Type B pancreatic cell (in vitro differentiated cells): ENCODE measurements around the gene TEP1. TPM values are rescaled to one million over a fixed set of nuclear protein-coding genes. Genes with fewer than 3 reads are reported as not detected.

Experiments used
- DNase-seq: peaks from one replicate; pipeline ENCODE4 v3.0.0; 2021; ENCODE audit warnings: mixed read lengths; ENCODE audit not compliant: unreplicated experiment; ENCODE audit errors: extremely low spot score
- H3K27ac Mint-ChIP-seq: 2 replicates; pipeline ENCODE4 v1.8.0; 2021; ENCODE audit warnings: mild to moderate bottlenecking, mixed read lengths
- H3K27me3 Mint-ChIP-seq: 2 replicates; pipeline ENCODE4 v1.8.0; 2021; ENCODE audit warnings: mixed read lengths
- H3K36me3 Mint-ChIP-seq: 2 replicates; pipeline ENCODE4 v1.8.0; 2021; ENCODE audit warnings: mixed read lengths
- H3K4me1 Mint-ChIP-seq: one replicate; pipeline ENCODE4 v1.8.0; 2021; ENCODE audit warnings: mixed read lengths; ENCODE audit not compliant: unreplicated experiment
- H3K4me3 Mint-ChIP-seq: 2 replicates; pipeline ENCODE4 v1.8.0; 2021; ENCODE audit warnings: mild to moderate bottlenecking, mixed read lengths
- H3K9me3 Mint-ChIP-seq: 2 replicates; pipeline ENCODE4 v1.8.0; 2021; ENCODE audit warnings: mixed read lengths
- total RNA-seq: library from RNA; stranded (reverse); gene quantifications from 2 replicates; pipeline ENCODE4 v1.2.1, GENCODE V29; 2021; ENCODE audit warnings: low replicate concordance
- TF ChIP-seq, protein P1 (sequence below): fragments of 200-600 bp; sonication (generic); conservative IDR thresholded peaks from 2 replicates; pipeline ENCODE4 v1.5.0; 2021; ENCODE audit warnings: antibody characterized with exemption, mild to moderate bottlenecking

Gene TEP1
- total RNA-seq, 1 donor from 2014 or later, result 23.1 TPM

DNA sequence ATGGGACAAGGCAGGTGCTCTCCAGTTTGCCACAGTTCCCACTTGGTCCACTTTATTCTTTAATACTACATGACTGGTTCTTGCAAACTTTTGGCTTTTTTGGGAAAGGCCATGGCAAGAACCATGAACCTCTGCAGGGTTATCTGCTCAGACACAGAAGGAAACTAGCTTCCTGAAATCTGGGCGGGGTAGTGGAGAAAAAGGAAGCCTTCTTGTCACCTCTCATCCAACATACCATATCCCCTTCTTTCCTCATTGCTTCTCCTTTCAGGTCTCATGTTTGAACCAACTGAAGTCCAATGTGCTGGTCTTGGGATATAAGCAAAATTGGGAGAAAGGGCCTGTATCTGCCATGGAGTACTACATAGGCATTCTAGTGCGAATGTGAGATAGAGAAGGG, 28.2 kb upstream of the TEP1 start:
- Mint-ChIP-seq H3K36me3 (peaks cover 7% of the 10 kb centered on the region), H3K9me3 (no peaks in the 10 kb centered on the region), H3K4me3 (no peak overlapping the region), H3K27ac (no peak overlapping the region), H3K27me3 (peaks cover 15% of the 10 kb centered on the region), H3K4me1 (no peaks in the 10 kb centered on the region)
- DNase-seq, result no peak
- TF ChIP-seq, protein P1, sequence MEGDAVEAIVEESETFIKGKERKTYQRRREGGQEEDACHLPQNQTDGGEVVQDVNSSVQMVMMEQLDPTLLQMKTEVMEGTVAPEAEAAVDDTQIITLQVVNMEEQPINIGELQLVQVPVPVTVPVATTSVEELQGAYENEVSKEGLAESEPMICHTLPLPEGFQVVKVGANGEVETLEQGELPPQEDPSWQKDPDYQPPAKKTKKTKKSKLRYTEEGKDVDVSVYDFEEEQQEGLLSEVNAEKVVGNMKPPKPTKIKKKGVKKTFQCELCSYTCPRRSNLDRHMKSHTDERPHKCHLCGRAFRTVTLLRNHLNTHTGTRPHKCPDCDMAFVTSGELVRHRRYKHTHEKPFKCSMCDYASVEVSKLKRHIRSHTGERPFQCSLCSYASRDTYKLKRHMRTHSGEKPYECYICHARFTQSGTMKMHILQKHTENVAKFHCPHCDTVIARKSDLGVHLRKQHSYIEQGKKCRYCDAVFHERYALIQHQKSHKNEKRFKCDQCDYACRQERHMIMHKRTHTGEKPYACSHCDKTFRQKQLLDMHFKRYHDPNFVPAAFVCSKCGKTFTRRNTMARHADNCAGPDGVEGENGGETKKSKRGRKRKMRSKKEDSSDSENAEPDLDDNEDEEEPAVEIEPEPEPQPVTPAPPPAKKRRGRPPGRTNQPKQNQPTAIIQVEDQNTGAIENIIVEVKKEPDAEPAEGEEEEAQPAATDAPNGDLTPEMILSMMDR, result no peak

DNA sequence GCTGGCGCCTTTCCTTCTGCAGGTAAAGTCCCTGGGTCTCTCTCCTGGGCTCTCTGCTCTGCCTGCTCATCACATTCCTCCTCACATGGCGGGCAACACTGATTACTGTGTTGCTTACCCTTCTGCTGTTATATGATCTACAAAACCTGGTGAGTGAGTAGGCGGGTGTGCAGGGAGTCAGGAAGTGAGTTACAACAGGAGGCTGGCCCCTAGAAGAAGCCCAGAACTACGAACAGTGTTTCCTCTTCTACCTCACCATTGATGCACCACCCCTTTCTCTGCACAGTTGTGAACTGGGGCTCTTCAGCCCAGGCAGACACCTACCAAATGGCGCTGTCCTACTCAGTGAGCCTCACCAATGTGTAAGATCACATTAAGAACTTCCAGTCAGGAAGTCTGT, 27.6 kb upstream of the TEP1 start:
- Mint-ChIP-seq H3K4me3 (no peak overlapping the region), H3K4me1 (no peaks in the 10 kb centered on the region), H3K9me3 (no peaks in the 10 kb centered on the region), H3K27me3 (peaks cover 15% of the 10 kb centered on the region), H3K27ac (no peak overlapping the region), H3K36me3 (peaks cover 7% of the 10 kb centered on the region)
- TF ChIP-seq, protein P1, result no peak
- DNase-seq, result no peak

DNA sequence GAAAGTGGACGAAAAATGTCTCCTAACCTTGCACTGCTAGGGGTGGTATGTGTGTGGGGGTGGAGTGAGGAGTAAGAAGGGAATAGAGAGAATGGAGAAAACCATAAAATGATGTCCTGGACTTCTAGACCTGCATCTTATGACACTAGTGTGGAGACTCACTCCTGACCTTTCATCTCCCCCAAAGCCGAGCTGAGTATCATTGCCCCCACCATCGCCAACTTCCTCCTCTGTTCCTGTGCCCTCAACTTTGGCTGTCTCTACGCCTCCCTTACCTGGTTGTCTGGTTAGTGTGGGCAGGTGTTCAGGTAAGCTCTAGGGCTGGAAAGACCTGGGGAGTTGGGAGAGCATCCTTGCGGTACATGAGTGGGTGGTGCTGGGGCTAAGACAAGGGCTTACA, 27.2 kb upstream of the TEP1 start:
- Mint-ChIP-seq H3K27me3 (peaks cover 15% of the 10 kb centered on the region), H3K36me3 (peaks cover 7% of the 10 kb centered on the region), H3K27ac (no peak overlapping the region), H3K9me3 (no peaks in the 10 kb centered on the region), H3K4me1 (no peaks in the 10 kb centered on the region), H3K4me3 (no peak overlapping the region)
- DNase-seq, result no peak
- TF ChIP-seq, protein P1, result no peak

DNA sequence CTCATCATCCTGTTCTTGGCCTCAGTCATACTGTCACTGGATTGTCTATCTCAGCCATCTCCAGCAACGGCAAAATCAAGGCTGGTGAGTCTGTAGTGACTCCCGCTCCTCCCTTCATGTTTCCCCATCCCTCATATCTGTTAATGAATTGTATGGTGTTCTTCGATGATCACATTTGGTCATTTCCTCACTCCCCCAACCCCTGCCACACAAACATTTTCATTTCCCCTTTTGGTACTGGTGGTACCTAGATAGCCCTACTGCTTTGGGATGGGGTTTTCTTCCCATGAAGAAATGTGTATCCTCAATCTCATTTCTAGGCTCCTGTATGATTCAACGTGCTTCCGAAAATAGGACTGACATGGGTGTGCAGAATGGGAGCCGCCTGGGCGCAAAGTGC, 25.4 kb upstream of the TEP1 start:
- Mint-ChIP-seq H3K9me3 (no peaks in the 10 kb centered on the region), H3K36me3 (peaks cover 7% of the 10 kb centered on the region), H3K4me1 (no peaks in the 10 kb centered on the region), H3K4me3 (no peak overlapping the region), H3K27me3 (peaks cover 15% of the 10 kb centered on the region), H3K27ac (no peak overlapping the region)
- TF ChIP-seq, protein P1, result no peak
- no peak for DNase-seq

DNA sequence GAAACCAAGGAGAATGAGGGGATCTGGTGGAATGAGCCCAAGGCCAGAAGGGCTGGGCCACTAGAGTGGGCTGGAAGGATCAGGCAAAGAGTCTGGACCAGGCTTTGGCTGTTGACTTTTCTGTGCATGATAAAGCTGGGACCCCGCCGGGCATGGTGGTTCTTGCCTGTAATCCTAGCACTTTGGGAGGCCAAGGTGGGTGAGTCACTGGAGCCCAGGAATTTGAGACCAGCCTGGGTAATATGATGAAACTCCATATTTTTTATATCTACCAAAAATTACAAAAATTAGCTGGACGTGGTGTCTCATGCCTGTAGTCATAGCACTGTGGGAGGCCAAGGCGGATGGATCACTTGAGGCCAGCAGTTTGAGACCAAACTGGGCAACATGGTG, 23.1 kb upstream of the TEP1 start:
- TF ChIP-seq, protein P1, result no peak
- peaks cover 15% of the 10 kb centered on the region for H3K27me3 Mint-ChIP-seq
- no peaks in the 10 kb centered on the region for H3K9me3 Mint-ChIP-seq
- H3K36me3 Mint-ChIP-seq, result no peaks in the 10 kb centered on the region
- H3K4me1 Mint-ChIP-seq, result no peaks in the 10 kb centered on the region
- no peak overlapping the region for H3K4me3 Mint-ChIP-seq
- no peak for DNase-seq
- H3K27ac Mint-ChIP-seq, result no peak overlapping the region
